HG03439 (cell line): ENCODE data around the gene STRAP.

Source experiments
- ATAC-seq: cut with Tn5 transposase; IDR thresholded peaks from one replicate; pipeline ENCODE4 v1.9.1; 2021; ENCODE audit warnings: mild to moderate bottlenecking, moderate library complexity; ENCODE audit not compliant: unreplicated experiment

STRAP gene

GRCh38 chr12:15882118-15882971 lies at the start of gene STRAP:
STRAP (plus strand) TSS chr12:15882387; CDS start chr12:15882708, 321 bp downstream.
- ATAC-seq, result peak; percentile 98

GRCh38 chr12:15834575-15834974 lies 47.6 kb upstream of the STRAP start:
- ATAC-seq, result no peak

- no peak for ATAC-seq
Measured at GRCh38 chr12:15837141-15837790, 44.9 kb upstream of the STRAP start.

- no peak for ATAC-seq
Measured at GRCh38 chr12:15839041-15839440, 43.1 kb upstream of the STRAP start.

- no peak for ATAC-seq
Measured at GRCh38 chr12:15839682-15840081, 42.5 kb upstream of the STRAP start.

GRCh38 chr12:15842108-15842507 lies 40.1 kb upstream of the STRAP start:
- ATAC-seq, result no peak

- no peak for ATAC-seq
Measured at GRCh38 chr12:15846887-15847286, 35.3 kb upstream of the STRAP start.

GRCh38 chr12:15848606-15849005 lies 33.6 kb upstream of the STRAP start:
- no peak for ATAC-seq

GRCh38 chr12:15851045-15851620 lies 31.1 kb upstream of the STRAP start:
- ATAC-seq, result no peak

GRCh38 chr12:15851919-15852318 lies 30.3 kb upstream of the STRAP start:
- no peak for ATAC-seq

- ATAC-seq, result no peak
Measured at GRCh38 chr12:15852383-15852782, 29.8 kb upstream of the STRAP start.

GRCh38 chr12:15853877-15854276 lies 28.3 kb upstream of the STRAP start:
- no peak for ATAC-seq

GRCh38 chr12:15854916-15855315 lies 27.3 kb upstream of the STRAP start:
- no peak for ATAC-seq

GRCh38 chr12:15855646-15856045 lies 26.5 kb upstream of the STRAP start:
- ATAC-seq, result no peak

GRCh38 chr12:15856097-15856982 lies 25.8 kb upstream of the STRAP start:
- ATAC-seq, result no peak

GRCh38 chr12:15858353-15858752 lies 23.8 kb upstream of the STRAP start:
- ATAC-seq, result no peak

GRCh38 chr12:15859116-15859515 lies 23.1 kb upstream of the STRAP start:
- no peak for ATAC-seq

GRCh38 chr12:15861404-15861803 lies 20.8 kb upstream of the STRAP start:
- no peak for ATAC-seq

- ATAC-seq, result no peak
Measured at GRCh38 chr12:15862840-15863239, 19.3 kb upstream of the STRAP start.

- no peak for ATAC-seq
Measured at GRCh38 chr12:15863372-15863771, 18.8 kb upstream of the STRAP start.

GRCh38 chr12:15863984-15864383 lies 18.2 kb upstream of the STRAP start:
- ATAC-seq, result peak; percentile 94
